Fibroblast of lung (primary cell): ENCODE measurements around the gene SLC5A10. TPM values are rescaled to one million over a fixed set of nuclear protein-coding genes. Genes with fewer than 3 reads are reported as not detected.
A peak's percentile ranks its signal among the peaks of the same experiment; 100 is the strongest.

Source experiments
- DNase-seq, 2 donors: peaks; one replicate each; pipeline versions ENCODE4 v3.0.0 to v3.0.0-alpha.2; 2010; ENCODE audit warnings: low read depth in 2 of 2
- H2AFZ ChIP-seq: 2 replicates; pipeline ENCODE4 v1.5.1; 2012; ENCODE audit warnings: low read length, control low read depth, inconsistent platforms
- H3K27ac ChIP-seq: 2 replicates; pipeline ENCODE4 v1.5.1; 2011; ENCODE audit warnings: low read length, control low read depth; ENCODE audit not compliant: insufficient read depth
- H3K27me3 ChIP-seq: 2 replicates; pipeline ENCODE4 v1.5.1; 2011; ENCODE audit warnings: mild to moderate bottlenecking, low read length; ENCODE audit not compliant: control insufficient read depth, insufficient read depth
- H3K36me3 ChIP-seq: 2 replicates; pipeline ENCODE4 v1.5.1; 2011; ENCODE audit warnings: low read length; ENCODE audit not compliant: control insufficient read depth, insufficient read depth
- H3K4me1 ChIP-seq: 2 replicates; pipeline ENCODE4 v1.5.1; 2011; ENCODE audit warnings: low read length; ENCODE audit not compliant: control insufficient read depth, insufficient read depth; ENCODE audit errors: extremely low read depth
- H3K4me2 ChIP-seq: 2 replicates; pipeline ENCODE4 v1.5.1; 2011; ENCODE audit warnings: low read length, control low read depth; ENCODE audit not compliant: insufficient read depth; ENCODE audit errors: extremely low read depth
- H3K4me3 ChIP-seq, 4 experiments: fragments of 200-600 bp in 1 of 4; sonication (generic) in 1 of 4; replicated peaks in 1 of 4; 2 replicates each; pipeline ENCODE4 v1.5.1; 2011 to 2016; ENCODE audit warnings: low read length in 4 of 4, low read depth in 3 of 4, mild to moderate bottlenecking in 3 of 4, control low read depth in 2 of 4, inconsistent platforms in 1 of 4, mixed read lengths in 1 of 4; ENCODE audit not compliant: insufficient read depth in 1 of 4; ENCODE audit errors: control extremely low read depth in 1 of 4
- H3K79me2 ChIP-seq: 2 replicates; pipeline ENCODE4 v1.5.1; 2012; ENCODE audit warnings: mild to moderate bottlenecking, low read length, inconsistent platforms; ENCODE audit not compliant: control insufficient read depth, insufficient read depth
- H3K9ac ChIP-seq: 2 replicates; pipeline ENCODE4 v1.5.1; 2011; ENCODE audit warnings: mild to moderate bottlenecking, low read length, control low read depth; ENCODE audit not compliant: insufficient read depth
- H3K9me3 ChIP-seq: 2 replicates; pipeline ENCODE4 v1.5.1; 2012; ENCODE audit warnings: low read depth, low read length; ENCODE audit not compliant: control insufficient read depth, insufficient read depth
- H4K20me1 ChIP-seq: 2 replicates; pipeline ENCODE4 v1.5.1; 2011; ENCODE audit warnings: low read length; ENCODE audit not compliant: control insufficient read depth, insufficient read depth; ENCODE audit errors: extremely low read depth
- EZH2 ChIP-seq: IDR thresholded peaks from 2 replicates; pipeline ENCODE4 v1.5.1; 2012; ENCODE audit warnings: low read length, control low read depth, mild to moderate bottlenecking; ENCODE audit errors: missing control alignments
- polyA plus RNA-seq, 2 donors: library from polyadenylated mRNA; depleted of rRNA in 1 of 2; stranded (reverse) in 1 of 2; unstranded in 1 of 2; fragments of >200 nt; gene quantifications; 2 replicates each; pipeline ENCODE4 v1.2.1, GENCODE V29; 2011 to 2012; ENCODE audit warnings: missing spikeins in 1 of 2
- total RNA-seq: library from RNA; depleted of rRNA; stranded (reverse); fragments of >200 nt; gene quantifications from 2 replicates; pipeline ENCODE4 v1.2.1, GENCODE V29; 2014
- TF ChIP-seq, protein P1 (sequence below), 2 donors: IDR thresholded peaks in 1 of 2; conservative IDR thresholded peaks in 1 of 2; 1 replicate in 1 of 2; 2 replicates in 1 of 2; pipeline ENCODE4 v1.5.1; 2011 to 2012; ENCODE audit warnings: low read length in 2 of 2, control low read depth in 1 of 2, inconsistent platforms in 1 of 2, low read depth in 1 of 2, mild to moderate bottlenecking in 1 of 2

SLC5A10 gene
- total and polyA plus RNA-seq, 2 donors (not counting 1 experiment from before 2014, with no cell fraction given) = not detected

DNA sequence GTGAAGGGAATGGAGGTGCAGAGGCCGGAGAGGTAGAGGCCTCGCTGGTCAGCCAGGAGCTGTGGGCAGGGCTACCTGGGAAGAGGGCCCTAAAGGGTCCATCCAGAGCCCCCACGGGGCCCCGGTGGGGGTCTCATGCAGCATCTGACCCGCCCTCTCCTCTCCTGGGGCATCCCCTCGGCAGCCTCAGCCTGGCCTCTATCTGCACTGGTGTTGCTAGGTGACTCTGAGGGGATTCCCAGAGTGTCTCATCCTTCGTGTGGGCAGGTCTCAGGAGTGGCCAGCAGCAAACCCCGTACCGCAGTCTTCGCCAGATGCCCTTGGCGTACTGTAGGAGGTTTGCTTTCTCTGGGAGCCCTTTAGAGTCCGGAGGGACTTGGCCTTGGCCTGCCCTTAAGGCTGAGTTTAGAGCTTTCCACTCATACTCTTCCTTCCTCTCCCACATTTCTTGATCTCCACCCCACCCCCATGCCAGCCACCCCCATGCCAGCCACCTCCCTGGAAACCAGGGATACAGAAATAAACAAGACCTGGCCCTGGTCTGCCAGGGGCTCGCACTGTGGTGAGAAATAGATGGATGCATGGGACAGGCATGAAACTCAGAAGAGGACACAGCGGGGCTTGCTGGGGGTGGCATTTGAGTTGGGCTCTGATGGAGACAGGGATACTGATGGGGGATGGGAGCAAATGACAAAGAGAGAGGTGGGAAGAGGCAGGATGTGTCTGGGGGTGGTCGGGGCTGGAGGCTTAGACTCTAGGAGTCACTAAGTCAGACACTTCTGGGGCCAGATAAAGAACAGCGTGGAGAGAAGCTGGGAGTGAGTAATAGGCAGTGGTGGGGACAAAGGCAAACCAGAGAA is 9.9 kb downstream of the SLC5A10 start:
- DNase-seq = peak in 1 of 2 donors; percentile 40
- H3K27me3 ChIP-seq = no peaks in the 10 kb centered on the region
- no peaks in the 10 kb centered on the region for H4K20me1 ChIP-seq
- no peak overlapping the region for H3K4me2 ChIP-seq
- no peak overlapping the region for H2AFZ ChIP-seq
- H3K4me3 ChIP-seq = no peak overlapping the region
- no peak overlapping the region for H3K27ac ChIP-seq
- no peaks in the 10 kb centered on the region for H3K4me1 ChIP-seq
- no peak overlapping the region for H3K9ac ChIP-seq
- no peaks in the 10 kb centered on the region for H3K36me3 ChIP-seq
- no peaks in the 10 kb centered on the region for H3K9me3 ChIP-seq
- no peak for TF ChIP-seq EZH2
- TF ChIP-seq, protein P1, sequence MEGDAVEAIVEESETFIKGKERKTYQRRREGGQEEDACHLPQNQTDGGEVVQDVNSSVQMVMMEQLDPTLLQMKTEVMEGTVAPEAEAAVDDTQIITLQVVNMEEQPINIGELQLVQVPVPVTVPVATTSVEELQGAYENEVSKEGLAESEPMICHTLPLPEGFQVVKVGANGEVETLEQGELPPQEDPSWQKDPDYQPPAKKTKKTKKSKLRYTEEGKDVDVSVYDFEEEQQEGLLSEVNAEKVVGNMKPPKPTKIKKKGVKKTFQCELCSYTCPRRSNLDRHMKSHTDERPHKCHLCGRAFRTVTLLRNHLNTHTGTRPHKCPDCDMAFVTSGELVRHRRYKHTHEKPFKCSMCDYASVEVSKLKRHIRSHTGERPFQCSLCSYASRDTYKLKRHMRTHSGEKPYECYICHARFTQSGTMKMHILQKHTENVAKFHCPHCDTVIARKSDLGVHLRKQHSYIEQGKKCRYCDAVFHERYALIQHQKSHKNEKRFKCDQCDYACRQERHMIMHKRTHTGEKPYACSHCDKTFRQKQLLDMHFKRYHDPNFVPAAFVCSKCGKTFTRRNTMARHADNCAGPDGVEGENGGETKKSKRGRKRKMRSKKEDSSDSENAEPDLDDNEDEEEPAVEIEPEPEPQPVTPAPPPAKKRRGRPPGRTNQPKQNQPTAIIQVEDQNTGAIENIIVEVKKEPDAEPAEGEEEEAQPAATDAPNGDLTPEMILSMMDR (conservative IDR thresholded peaks at IDR 0.05 in 1 of 2, IDR thresholded peaks at IDR 0.05 in 1 of 2; ENCODE audit: low read depth in 1 of 2, low read length in 2 of 2) = no peak
- H3K79me2 ChIP-seq = no peaks in the 10 kb centered on the region

DNA sequence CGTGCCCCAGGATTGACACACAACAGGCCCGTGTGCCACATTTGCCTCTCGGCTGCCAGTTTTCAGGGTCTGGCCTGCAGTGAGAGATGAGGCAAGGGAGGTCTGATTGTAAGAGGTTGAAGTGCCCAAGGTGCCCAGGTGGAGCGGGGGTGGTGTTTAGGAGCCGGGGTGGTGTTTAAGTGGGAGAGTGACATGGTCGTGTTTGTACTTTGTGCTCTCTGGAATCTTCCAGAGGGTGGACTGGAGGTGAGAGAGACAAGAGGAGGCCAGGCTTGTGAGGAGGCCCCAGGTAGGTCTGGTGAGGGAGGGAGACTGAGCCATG is 10.5 kb downstream of the SLC5A10 start:
- Histone ChIP-seq H3K27ac (no peak overlapping the region), H3K36me3 (no peaks in the 10 kb centered on the region), H3K9me3 (no peaks in the 10 kb centered on the region), H3K27me3 (no peaks in the 10 kb centered on the region), H4K20me1 (no peaks in the 10 kb centered on the region), H3K9ac (no peak overlapping the region), H3K79me2 (no peaks in the 10 kb centered on the region), H3K4me2 (no peak overlapping the region), H3K4me1 (no peaks in the 10 kb centered on the region), H2AFZ (no peak overlapping the region), H3K4me3 (no peak overlapping the region)
- DNase-seq = no peak
- TF ChIP-seq, protein P1 (conservative IDR thresholded peaks at IDR 0.05 in 1 of 2, IDR thresholded peaks at IDR 0.05 in 1 of 2; ENCODE audit: low read depth in 1 of 2, low read length in 2 of 2) = no peak
- TF ChIP-seq EZH2 = no peak

DNA sequence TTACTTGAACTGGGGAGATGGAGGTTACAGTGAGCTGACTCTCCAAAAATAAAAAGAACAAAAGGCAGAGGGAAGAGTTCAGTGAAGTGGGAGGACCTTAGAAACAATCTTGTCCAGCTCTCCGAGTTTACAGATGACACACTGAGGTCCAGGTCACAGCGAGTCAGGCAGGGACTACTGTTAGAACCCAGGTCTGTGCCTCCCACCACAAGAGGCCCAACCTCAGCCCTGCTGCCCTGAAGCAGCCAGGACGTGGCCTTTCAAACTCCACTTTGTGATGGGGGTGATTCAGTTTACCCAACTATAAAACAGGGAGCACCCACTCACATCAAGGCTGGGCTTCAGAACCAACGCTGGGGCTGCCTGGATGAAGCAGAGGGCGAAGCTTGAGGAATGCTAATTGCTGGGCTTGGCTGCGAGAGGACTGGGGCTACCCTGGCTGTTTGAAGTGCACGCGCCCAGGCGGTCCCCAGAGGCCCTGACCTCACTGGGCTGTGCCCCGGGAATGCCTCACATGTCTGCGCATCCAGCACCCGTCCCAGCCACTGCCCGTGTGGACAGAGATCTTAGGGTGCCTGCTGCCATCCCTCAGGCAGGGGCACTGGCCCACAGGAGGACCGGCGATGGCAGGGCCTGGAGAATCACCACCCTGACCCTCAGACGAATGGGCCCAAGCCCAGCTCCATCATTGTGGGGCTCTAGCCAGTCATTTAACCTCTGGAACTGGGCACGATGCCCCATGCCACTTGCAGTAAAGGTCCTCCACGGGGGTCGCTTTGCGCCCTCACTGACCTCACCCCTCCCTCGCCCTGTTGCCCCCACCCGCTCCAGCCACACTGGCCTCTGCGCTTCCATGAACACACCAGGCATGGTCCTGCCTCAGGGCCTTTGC is 11.4 kb downstream of the SLC5A10 start:
- H3K4me1 ChIP-seq = no peaks in the 10 kb centered on the region
- no peak overlapping the region for H3K4me2 ChIP-seq
- no peak for DNase-seq
- no peaks in the 10 kb centered on the region for H4K20me1 ChIP-seq
- no peak overlapping the region for H3K9ac ChIP-seq
- no peak for TF ChIP-seq EZH2
- TF ChIP-seq, protein P1 (conservative IDR thresholded peaks at IDR 0.05 in 1 of 2, IDR thresholded peaks at IDR 0.05 in 1 of 2; ENCODE audit: low read depth in 1 of 2, low read length in 2 of 2) = no peak
- H3K9me3 ChIP-seq = no peaks in the 10 kb centered on the region
- no peaks in the 10 kb centered on the region for H3K27me3 ChIP-seq
- H2AFZ ChIP-seq = no peak overlapping the region
- H3K27ac ChIP-seq = no peak overlapping the region
- H3K4me3 ChIP-seq = no peak overlapping the region
- H3K36me3 ChIP-seq = no peaks in the 10 kb centered on the region
- H3K79me2 ChIP-seq = no peaks in the 10 kb centered on the region
